Measurements from ENCODE around the gene PTGER1. TPM values are rescaled to one million over a fixed set of nuclear protein-coding genes. Genes with fewer than 3 reads are reported as not detected.
"Not testable (repeated sequence)": the region's sequence is repeated elsewhere in the genome, so short reads cannot be mapped to it uniquely, and the experiment has no call there.

The PTGER1 gene
- total RNA-seq, 4 donors from 2014 or later: 0.31 to 1.3 (median 0.38) TPM; not detected in 1

DNA sequence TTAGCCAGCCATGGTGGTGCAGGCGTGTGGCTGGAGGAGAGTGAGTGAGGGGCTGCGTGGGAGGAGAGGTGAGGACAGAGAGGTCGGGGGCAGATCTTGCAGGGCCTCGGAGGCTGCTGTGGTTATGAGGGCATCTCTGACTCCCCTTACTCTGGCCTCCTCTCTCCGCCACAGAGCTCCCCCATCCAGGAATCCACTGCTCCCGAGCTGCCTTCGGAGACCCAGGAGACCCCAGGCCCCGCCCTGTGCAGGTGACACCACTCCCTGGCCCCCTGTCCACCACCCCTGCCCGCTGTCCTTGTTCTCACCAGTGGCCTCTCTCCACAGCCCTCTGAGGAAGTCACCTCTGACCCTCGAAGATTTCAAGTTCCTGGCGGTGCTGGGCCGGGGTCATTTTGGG is 7.8 kb downstream of the PTGER1 start:
- H3K36me3 ChIP-seq: peaks cover 0 to 89% (median 3%) of the 10 kb centered on the region in 3 donors
- no peak for DNase-seq
- no peak overlapping the region for H3K27ac ChIP-seq
- H3K4me3 ChIP-seq: no peak overlapping the region
- peaks cover 2 to 8% (median 7%) of the 10 kb centered on the region in 3 donors for H3K4me1 ChIP-seq
- 88 to 90% methylated on average over 2 to 5 of the region's 12 CpGs for WGBS, 2 donors
- TF ChIP-seq POLR2A (IDR thresholded peaks at IDR 0.05): no peak
- TF ChIP-seq, protein P1, sequence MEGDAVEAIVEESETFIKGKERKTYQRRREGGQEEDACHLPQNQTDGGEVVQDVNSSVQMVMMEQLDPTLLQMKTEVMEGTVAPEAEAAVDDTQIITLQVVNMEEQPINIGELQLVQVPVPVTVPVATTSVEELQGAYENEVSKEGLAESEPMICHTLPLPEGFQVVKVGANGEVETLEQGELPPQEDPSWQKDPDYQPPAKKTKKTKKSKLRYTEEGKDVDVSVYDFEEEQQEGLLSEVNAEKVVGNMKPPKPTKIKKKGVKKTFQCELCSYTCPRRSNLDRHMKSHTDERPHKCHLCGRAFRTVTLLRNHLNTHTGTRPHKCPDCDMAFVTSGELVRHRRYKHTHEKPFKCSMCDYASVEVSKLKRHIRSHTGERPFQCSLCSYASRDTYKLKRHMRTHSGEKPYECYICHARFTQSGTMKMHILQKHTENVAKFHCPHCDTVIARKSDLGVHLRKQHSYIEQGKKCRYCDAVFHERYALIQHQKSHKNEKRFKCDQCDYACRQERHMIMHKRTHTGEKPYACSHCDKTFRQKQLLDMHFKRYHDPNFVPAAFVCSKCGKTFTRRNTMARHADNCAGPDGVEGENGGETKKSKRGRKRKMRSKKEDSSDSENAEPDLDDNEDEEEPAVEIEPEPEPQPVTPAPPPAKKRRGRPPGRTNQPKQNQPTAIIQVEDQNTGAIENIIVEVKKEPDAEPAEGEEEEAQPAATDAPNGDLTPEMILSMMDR (IDR thresholded peaks at IDR 0.05): no peak
- intact Hi-C loops (cut with DNase I): no loop called here
- no peaks in the 10 kb centered on the region for H3K9me3 ChIP-seq
- H3K27me3 ChIP-seq: peaks cover 0 to 2% (median 0%) of the 10 kb centered on the region in 4 donors

DNA sequence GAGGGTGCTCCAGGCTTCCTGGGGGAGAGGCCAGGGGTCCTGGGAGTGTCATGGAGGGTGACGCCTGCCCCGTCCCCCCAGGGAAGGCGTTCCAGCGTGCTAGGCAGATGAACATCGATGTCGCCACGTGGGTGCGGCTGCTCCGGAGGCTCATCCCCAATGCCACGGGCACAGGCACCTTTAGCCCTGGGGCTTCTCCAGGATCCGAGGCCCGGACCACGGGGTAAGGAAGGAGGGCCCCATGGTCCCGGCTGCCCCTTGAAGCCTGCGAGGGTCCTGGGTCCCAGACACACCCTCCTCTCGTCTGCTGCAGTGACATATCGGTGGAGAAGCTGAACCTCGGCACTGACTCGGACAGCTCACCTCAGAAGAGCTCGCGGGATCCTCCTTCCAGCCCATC is 11.4 kb downstream of the PTGER1 start:
- no peaks in the 10 kb centered on the region for H3K4me1 ChIP-seq
- 92 to 100% methylated on average over 2 to 10 of the region's 21 CpGs for WGBS, 2 donors
- no peak overlapping the region for H3K4me3 ChIP-seq
- no peak for TF ChIP-seq POLR2A (IDR thresholded peaks at IDR 0.05)
- TF ChIP-seq, protein P1 (IDR thresholded peaks at IDR 0.05): no peak
- H3K9me3 ChIP-seq: no peaks in the 10 kb centered on the region
- H3K27me3 ChIP-seq: no peaks in the 10 kb centered on the region
- no peak overlapping the region for H3K27ac ChIP-seq
- no peak for DNase-seq
- intact Hi-C loops (cut with DNase I): no loop called here
- H3K36me3 ChIP-seq: peaks cover 0 to 86% (median 3%) of the 10 kb centered on the region in 3 donors

DNA sequence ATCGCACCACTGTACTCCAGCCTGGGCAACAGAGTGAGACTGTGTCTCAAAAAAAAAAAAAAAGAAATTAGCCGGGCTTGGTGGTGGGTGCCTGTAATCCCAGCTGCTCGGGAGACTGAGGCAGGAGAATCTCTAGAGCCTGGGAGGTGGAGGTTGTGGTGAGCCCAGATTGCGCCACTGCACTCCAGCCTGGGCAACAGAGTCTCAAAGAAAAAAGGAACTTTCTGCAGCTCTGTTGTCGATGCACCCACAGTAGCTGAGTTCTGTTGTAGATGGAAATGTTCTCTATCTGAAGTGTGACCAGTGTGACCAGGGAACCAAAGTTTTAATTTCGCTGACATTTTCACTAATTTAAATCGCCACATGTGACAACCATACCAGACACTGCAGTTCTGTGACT is 12.8 kb downstream of the PTGER1 start:
- peaks cover 0 to 86% (median 8%) of the 10 kb centered on the region in 3 donors for H3K36me3 ChIP-seq
- intact Hi-C loops (cut with DNase I); H3K27me3 ChIP-seq; H3K27ac ChIP-seq; H3K4me3 ChIP-seq; DNase-seq; H3K9me3 ChIP-seq; H3K4me1 ChIP-seq: not testable (repeated sequence)
- 84 to 90% methylated on average over 6 to 7 of the region's 7 CpGs for WGBS, 2 donors

DNA sequence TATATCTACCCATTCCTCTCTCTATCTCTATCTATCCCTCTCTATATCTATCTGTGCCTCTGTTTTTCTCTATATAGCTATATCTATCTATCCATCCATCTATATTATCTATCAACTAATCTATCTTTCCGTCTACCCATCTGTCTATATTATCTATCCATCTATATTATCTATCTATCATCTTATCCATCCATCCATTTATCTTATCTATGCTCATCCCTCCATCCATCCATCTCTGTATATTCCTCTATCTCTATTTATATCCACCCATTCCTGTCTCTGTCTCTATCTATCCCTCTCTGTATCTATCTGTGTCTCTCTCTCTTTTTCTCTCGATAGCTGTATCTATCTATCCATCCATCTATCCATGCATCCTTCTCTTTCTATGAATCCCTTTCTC is 14.2 kb downstream of the PTGER1 start:
- 95 to 98% methylated on average over 2 of the region's 2 CpGs for WGBS, 2 donors
- Histone ChIP-seq H3K4me1 (no peaks in the 10 kb centered on the region), H3K27ac (no peak overlapping the region), H3K9me3 (no peaks in the 10 kb centered on the region), H3K27me3 (no peaks in the 10 kb centered on the region), H3K4me3 (no peak overlapping the region), H3K36me3 (peaks cover 0 to 77% (median 8%) of the 10 kb centered on the region in 3 donors)
- no peak for DNase-seq
- intact Hi-C loops (cut with DNase I): no loop called here
- no peak for TF ChIP-seq POLR2A (IDR thresholded peaks at IDR 0.05)
- TF ChIP-seq, protein P1 (IDR thresholded peaks at IDR 0.05): no peak

DNA sequence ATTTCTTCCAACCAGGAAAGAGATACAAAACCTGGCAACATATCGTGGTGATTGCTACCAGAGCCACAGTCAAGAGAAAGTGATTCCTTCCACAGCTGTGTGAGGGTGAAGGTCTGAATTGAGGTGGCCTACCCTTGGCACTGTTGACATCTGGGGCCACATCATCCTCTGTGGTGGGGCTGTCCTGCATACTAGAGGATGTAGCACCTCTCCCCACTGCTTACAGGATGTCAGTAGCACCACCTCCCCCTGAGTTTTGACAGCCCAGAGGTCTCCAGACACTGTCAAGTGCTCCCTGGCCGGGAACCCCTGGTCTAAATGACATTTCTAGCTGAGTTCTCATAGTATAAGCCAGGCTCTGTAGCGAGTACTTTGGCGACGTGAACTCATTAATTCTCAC is 15.5 kb downstream of the PTGER1 start:
- Histone ChIP-seq H3K4me3 (no peak overlapping the region), H3K9me3 (no peaks in the 10 kb centered on the region), H3K4me1 (no peaks in the 10 kb centered on the region), H3K27ac (no peak overlapping the region), H3K27me3 (no peaks in the 10 kb centered on the region), H3K36me3 (peaks cover 0 to 78% (median 8%) of the 10 kb centered on the region in 3 donors)
- WGBS, 2 donors: 74 to 75% methylated on average over 5 of the region's 5 CpGs
- no peak for TF ChIP-seq POLR2A (IDR thresholded peaks at IDR 0.05)
- TF ChIP-seq, protein P1 (IDR thresholded peaks at IDR 0.05): no peak
- intact Hi-C loops (cut with DNase I): no loop called here
- no peak for DNase-seq

DNA sequence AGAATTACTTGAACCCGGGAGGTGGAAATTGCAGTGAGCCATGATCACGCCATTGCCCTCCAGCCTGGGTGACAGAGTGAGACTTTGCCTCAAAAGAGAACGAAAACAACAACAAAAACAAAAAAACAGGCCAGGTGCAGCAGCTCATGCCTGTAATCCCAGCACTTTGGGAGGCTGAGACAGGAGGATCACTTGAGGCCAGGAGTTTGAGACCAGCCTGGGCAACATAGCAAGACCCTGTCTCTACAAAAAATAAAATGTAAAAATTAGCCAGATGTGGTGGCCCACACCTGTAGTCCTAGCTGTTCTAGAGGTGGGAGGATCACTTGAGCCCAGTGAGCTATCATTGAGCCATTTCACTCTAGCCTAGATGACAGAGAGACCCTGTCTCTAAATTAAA is 22.9 kb downstream of the PTGER1 start:
- H3K9me3 ChIP-seq; intact Hi-C loops (cut with DNase I); H3K27ac ChIP-seq; DNase-seq; H3K4me3 ChIP-seq; H3K27me3 ChIP-seq: not testable (repeated sequence)
- WGBS, 2 donors: 98 to 100% methylated on average over 3 of the region's 3 CpGs
- Histone ChIP-seq H3K4me1 (peaks cover 0 to 14% (median 0%) of the 10 kb centered on the region in 3 donors), H3K36me3 (peaks cover 21 to 87% (median 36%) of the 10 kb centered on the region in 3 donors)
